ENCODE measurements around the gene NKX2-4.

- no peak for TF ChIP-seq USF1 (IDR thresholded peaks at IDR 0.05; ENCODE audit: borderline replicate concordance, low read depth)
- TF ChIP-seq CTCF (IDR thresholded peaks at IDR 0.05), result no peak
- no peak for TF ChIP-seq FOXM1 (IDR thresholded peaks at IDR 0.05; ENCODE audit: low read depth)
- TF ChIP-seq EZH2phosphoT487 (IDR thresholded peaks at IDR 0.05; ENCODE audit: borderline replicate concordance, low read depth), result no peak
These were observed 20.7 kb downstream of the NKX2-4 start for GRCh38 chr20:21376626-21377025.
